ENCODE measurements around the gene SMARCD3.

Gene SMARCD3

DNA sequence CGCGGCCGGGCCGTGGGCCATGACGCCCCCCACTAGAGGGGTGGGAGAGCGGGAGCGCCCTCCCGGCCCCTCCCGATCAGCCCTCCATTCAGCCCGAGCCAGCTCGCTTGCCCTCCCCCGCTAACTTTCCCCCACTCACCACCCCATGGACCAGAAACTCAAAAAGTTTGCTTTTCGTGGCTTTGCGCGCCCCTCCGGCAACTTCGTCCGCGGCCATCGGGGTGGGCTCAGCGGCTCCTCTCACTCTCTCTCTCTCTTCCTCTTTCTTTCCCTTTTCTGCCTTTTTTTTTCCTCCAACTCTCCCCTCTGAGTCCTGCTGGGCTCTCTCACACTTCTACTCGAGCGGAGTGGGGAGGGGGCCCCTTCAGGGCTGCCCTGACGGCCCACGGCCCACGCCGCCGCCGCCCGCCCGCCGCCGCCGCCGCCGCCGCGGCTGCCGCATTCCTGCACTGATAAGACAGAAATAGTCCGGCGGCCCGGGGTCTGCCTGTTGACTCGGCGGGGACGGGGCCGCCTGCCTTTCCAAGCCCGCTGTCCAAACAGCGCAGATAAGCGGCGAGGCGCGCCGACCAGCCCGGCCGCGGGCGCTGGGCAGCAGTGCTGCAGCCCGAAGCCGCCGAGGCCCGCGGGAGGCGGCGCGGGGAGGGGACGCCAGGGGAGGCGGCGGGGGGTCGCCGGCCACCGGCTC is at the start of gene SMARCD3:
TSS of gene SMARCD3 (minus strand) at position 349 of the 688 bp plus-strand sequence. CDS start at position 217, 132 bp downstream.
- DNase-seq (ENCODE audit: low spot score) = no peak

- no peak for DNase-seq (ENCODE audit: low spot score)
Measured at GRCh38 chr7:151296202-151296992, 47.9 kb upstream of the SMARCD3 start.

DNA sequence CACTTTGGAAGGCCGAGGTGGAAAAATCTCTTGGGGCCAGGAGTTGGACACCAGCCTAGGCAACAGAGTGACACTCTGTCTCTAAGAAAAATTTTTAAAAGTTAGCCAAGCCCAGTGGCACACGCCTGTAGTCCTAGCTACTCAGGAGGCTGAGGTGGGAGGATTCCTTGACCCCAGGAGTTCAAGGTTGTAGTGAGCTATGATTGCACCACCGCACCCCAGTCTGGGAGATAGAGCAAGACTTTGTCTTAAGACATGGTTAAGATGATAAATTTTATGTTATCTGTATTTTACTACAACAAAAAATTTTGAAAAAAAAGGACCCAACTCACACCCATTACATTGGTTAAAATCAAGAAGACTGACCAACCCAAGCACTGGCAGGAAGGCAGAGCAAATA is 44.4 kb upstream of the SMARCD3 start:
- DNase-seq (ENCODE audit: low spot score) = no peak

DNA sequence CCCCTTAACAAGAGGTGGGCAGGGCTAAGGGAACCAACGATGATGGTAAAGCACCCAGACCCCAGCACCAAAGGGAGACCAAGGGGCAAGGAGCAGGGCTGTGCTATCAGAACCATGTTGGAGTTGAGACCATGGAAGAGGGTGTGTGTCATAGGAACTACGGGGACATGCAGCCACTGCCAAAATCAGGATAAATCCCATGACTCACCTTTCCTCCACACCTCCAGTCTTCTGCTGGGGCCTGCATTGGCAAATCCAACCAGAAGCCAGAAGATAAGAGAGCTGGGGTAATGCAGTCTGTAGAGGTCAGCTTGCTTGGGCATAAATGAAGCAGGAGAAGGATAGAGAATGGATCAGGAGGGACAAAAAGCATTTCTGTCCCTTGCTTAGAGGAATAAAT is 42.7 kb upstream of the SMARCD3 start:
- DNase-seq (ENCODE audit: low spot score) = no peak

- no peak for DNase-seq (ENCODE audit: low spot score)
Measured at GRCh38 chr7:151290355-151290760, 41.9 kb upstream of the SMARCD3 start.

GRCh38 chr7:151289891-151290290 is 41.4 kb upstream of the SMARCD3 start:
- DNase-seq (ENCODE audit: low spot score) = no peak

DNA sequence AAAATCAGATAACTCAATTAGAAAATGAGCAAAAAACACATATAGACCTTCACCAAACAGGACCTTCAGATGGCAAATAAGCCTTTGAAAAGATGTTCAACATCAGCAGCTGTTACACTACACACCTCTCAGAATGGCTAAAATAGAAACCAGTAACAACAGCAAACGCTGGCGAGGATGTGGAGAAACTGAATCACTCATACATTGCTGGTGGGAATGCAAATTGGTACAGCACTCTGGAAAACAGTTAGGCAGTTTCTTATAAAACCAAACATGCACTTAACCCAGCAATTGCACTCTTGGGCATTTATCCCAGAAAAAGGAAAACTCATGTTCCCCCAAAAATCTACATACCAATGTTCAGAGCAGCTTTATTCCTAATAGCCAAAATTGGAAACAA is 37.7 kb upstream of the SMARCD3 start:
- DNase-seq (ENCODE audit: low spot score) = no peak

DNA sequence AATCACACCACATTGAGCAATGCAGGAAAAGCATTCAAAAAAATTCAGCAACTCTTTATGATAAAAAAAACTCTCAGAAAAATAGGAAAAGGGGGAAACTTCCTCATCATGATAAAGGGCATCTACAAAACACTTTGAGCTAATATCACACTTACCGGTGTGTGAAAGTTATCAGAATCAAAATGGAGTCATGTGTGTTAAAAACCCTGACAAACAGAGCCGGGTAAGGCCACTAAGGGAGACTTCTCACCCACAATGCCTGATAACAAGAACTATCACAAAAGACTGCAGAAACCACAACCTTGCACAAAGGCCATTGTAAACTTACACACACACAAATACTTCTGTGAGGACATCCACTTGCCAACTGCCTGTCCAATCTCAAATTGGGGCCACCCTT is 34.8 kb upstream of the SMARCD3 start:
- DNase-seq (ENCODE audit: low spot score) = no peak

DNA sequence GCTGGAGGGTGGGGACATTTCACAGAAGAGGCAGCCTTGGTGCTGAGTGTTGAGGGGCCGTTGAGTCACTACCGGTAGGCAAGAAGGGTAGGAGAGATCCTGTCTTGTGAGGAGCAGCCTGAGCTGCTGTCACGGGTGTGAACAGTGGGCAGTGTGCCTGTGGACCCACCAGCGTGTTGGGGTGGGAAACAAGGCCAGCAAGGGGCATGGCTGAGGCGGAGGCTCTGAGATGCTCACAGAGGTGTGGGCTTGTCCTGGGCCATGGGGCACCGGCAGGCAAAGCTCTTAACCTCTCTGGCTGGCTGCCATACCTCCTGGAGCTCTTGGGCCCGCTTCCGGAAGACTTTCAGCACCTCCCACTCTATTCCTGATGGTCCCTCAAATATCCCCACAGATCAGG is 33.6 kb upstream of the SMARCD3 start:
- DNase-seq (ENCODE audit: low spot score) = no peak

GRCh38 chr7:151281686-151282085 is 33.2 kb upstream of the SMARCD3 start:
- no peak for DNase-seq (ENCODE audit: low spot score)

GRCh38 chr7:151280388-151281019 is 32.0 kb upstream of the SMARCD3 start:
- no peak for DNase-seq (ENCODE audit: low spot score)

DNA sequence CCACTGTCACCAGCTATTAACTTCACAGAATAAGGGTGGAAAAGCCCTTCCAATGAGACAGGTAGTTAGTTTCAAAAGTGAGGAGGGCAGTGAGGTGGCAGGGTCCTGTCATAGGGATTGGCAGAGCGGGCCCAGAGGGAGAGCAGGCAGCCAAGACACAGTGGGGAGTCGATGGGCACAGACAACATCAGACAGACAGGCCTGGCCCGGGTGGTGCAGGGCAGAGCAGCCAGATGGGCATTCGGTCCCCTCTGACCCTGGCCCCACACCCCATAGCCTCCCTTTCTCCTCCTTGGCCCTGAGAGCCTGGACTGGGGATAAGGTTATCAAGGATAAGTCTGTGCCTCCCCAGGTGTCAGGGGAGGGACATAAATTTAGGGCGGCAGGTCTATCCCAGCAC is 31.4 kb upstream of the SMARCD3 start:
- DNase-seq (ENCODE audit: low spot score) = no peak

DNA sequence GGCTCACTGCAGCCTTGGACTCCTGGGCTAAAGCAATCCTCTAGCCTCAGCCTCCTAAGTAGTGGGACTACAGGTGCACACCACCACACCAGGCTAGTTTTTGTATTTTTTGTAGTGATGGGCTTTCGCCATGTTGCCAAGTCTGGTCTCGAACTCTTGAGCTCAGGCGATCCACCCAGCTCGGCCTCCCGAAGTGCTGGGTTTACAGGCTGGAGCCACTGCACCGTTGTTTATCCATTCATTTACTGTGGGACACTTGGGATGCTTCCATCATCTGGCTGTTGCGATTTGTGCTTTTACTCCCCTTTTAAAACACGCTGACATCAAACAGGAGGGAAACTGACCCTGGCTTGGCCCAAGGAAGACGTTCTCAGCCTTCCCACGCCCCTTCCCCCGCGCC is 30.5 kb upstream of the SMARCD3 start:
- no peak for DNase-seq (ENCODE audit: low spot score)

- no peak for DNase-seq (ENCODE audit: low spot score)
Measured at GRCh38 chr7:151277631-151278030, 29.1 kb upstream of the SMARCD3 start.

- peak; percentile 94 for DNase-seq (ENCODE audit: low spot score)
Measured at GRCh38 chr7:151276666-151277590, 28.4 kb upstream of the SMARCD3 start.

DNA sequence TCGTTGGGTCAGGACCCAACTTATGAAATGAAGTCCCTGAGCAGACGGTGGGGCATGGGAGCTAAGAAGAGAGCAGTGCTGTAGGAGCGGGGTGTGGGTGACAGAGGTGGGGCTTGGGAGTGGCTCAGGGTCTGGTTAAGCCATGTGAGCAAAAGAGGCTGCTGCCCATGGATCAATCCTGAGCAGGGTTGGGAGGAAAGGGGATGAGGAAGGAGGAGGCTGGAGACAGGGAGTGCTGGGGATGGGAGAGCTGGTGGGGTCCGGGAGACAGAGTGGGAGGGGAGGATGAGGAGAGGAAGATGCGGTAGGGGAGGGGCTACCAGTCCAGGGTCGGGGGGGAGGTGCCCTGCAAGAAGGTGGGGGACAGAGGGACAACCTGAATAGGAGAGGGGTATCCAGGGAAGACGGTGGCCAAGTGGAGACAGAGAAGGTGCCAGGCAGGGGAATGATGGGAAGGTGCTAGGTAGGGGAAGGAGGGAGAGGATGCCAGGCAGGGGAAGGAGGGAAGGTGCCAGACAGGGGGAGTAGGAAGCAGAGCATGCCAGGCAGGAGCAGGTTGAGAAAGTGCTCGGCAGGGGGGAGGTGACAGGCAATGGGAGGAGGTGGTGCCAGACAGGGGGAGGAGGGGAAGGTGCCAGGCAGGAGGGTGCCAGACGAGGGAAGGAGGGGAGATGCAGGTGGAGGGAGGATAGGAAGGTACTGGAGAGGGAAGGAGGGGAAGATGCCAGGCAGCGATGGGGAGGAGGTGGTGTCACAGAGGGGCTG is 27.5 kb upstream of the SMARCD3 start:
- peak; percentile 56 for DNase-seq (ENCODE audit: low spot score)

GRCh38 chr7:151274936-151275812 is 26.7 kb upstream of the SMARCD3 start:
- DNase-seq (ENCODE audit: low spot score) = no peak

DNA sequence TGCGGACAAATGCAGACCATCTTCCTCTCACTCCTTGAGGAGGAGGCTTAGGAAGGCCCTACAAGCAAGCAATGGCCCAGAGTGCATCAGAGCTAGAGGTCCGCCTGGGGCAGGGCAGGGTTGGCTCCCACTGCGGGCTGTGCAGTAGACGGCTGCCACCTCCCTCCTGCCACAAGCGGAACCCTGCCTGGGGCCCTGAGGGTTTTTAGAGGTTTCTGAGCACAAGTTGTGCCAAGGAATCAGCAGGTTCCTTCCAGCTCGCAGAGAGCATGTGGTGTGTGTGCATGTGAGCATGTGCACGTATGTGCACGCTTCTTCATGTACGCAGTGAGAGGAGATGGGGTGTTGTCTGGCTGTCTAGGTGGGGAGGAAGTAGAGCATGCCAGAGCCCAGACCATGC is 25.9 kb upstream of the SMARCD3 start:
- no peak for DNase-seq (ENCODE audit: low spot score)

- no peak for DNase-seq (ENCODE audit: low spot score)
Measured at GRCh38 chr7:151273651-151274390, 25.3 kb upstream of the SMARCD3 start.

DNA sequence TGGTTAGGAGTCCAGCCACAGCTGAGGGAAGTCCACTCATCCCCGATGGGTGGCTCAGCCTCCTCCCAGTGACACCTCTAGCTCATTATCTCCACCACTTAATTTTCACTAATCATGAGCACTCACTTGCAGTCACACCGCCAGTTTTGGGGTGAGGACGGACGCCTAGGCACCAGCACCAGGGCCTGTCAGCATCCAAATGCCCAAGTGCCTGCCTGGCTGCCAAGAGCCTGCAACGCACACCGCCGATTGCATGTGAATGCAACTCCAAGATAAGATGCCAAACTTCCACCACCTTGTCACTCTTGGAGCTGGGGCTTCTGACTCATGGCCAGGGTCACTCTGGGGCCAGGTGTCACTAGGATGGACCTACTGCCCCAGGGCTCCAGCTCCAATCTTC is 24.4 kb upstream of the SMARCD3 start:
- DNase-seq (ENCODE audit: low spot score) = no peak

Data from D341Med (cell line).